Adrenal gland (tissue), 5 donors: ENCODE measurements around the gene KRTDAP.

Experiments
- CTCF ChIP-seq, 6 experiments: fragments of 450-650 bp in 4 of 6; fragments of 200-600 bp in 2 of 6; sonication (generic) in 1 of 6; IDR thresholded peaks; 1 replicate in 5 of 6; 2 replicates in 1 of 6; pipeline versions ENCODE4 v1.5.1 to v1.8.0; 2016 to 2021; ENCODE audit warnings: antibody characterized with exemption in 6 of 6, mild to moderate bottlenecking in 2 of 6, moderate library complexity in 1 of 6
- POLR2A ChIP-seq, 2 donors: fragments of 450-650 bp; IDR thresholded peaks; one replicate each; pipeline ENCODE4 v1.6.1; 2017; ENCODE audit warnings: antibody characterized with exemption in 2 of 2, mild to moderate bottlenecking in 2 of 2, moderate library complexity in 1 of 2
- donor health status: DM: no; HTN: no; CAD: no.

GRCh38 chr19:35455616-35456201 is 34.6 kb downstream of the KRTDAP start:
- TF ChIP-seq CTCF (IDR thresholded peaks at IDR 0.05), result no peak
- no peak for TF ChIP-seq POLR2A (IDR thresholded peaks at IDR 0.05)
